Uterus (tissue), 4 donors: ENCODE results near the gene PSAP. TPM values are rescaled to one million over a fixed set of nuclear protein-coding genes. Genes with fewer than 3 reads are reported as not detected.
"Not testable (repeated sequence)": the region's sequence is repeated elsewhere in the genome, so short reads cannot be mapped to it uniquely, and the experiment has no call there.

Experiments
- DNase-seq, 2 donors: peaks; one replicate each; pipeline ENCODE4 v3.0.0-alpha.2; 2019 to 2020
- H3K27ac ChIP-seq, 2 donors: fragments of 200-600 bp; sonication (generic); 1 replicate in 1 of 2; 2 replicates in 1 of 2; pipeline ENCODE4 v1.5.1; 2016 to 2018
- H3K27me3 ChIP-seq, 2 donors: fragments of 200-600 bp; sonication (generic); one replicate each; pipeline ENCODE4 v1.5.1; 2018 to 2019; ENCODE audit warnings: control low read depth in 1 of 2
- H3K36me3 ChIP-seq, 2 donors: fragments of 200-600 bp; sonication (generic); one replicate each; pipeline ENCODE4 v1.5.1; 2019; ENCODE audit warnings: control low read depth in 1 of 2
- H3K4me1 ChIP-seq, 2 donors: fragments of 200-600 bp; sonication (generic); one replicate each; pipeline ENCODE4 v1.5.1; 2018 to 2019; ENCODE audit warnings: control low read depth in 1 of 2
- H3K4me3 ChIP-seq, 2 donors: fragments of 200-600 bp; sonication (generic); 1 replicate in 1 of 2; 2 replicates in 1 of 2; pipeline ENCODE4 v1.5.1; 2018 to 2019; ENCODE audit warnings: mild to moderate bottlenecking in 1 of 2
- H3K9me3 ChIP-seq, 2 donors: fragments of 200-600 bp; sonication (generic); one replicate each; pipeline ENCODE4 v1.5.1; 2019; ENCODE audit warnings: control low read depth in 1 of 2
- CTCF ChIP-seq, 4 experiments: fragments of 200-600 bp in 2 of 4; fragments of 450-650 bp in 2 of 4; sonication (generic) in 2 of 4; IDR thresholded peaks; one replicate each; pipeline ENCODE4 v1.5.1; 2016 to 2019; ENCODE audit warnings: antibody characterized with exemption in 4 of 4, mild to moderate bottlenecking in 2 of 4, moderate library complexity in 1 of 4
- POLR2A ChIP-seq, 2 donors: fragments of 450-650 bp; IDR thresholded peaks; one replicate each; pipeline ENCODE4 v1.6.1; 2016; ENCODE audit warnings: antibody characterized with exemption in 2 of 2, mild to moderate bottlenecking in 1 of 2, moderate library complexity in 1 of 2
- intact Hi-C: fragments of 100-400 bp; cut with DNase I; formaldehyde crosslinking; loops from one replicate; pipeline ENCODE4 v1.15.1; 2023; ENCODE audit warnings: low total_unique reads
- total RNA-seq, 4 donors: library from RNA; depleted of rRNA in 3 of 4; stranded (reverse); fragments of >200 nt in 3 of 4; gene quantifications; one replicate each; pipeline versions ENCODE4 v1.1.0 to v1.2.4, GENCODE V29; 2014 to 2023
- donor health status: DM: yes; HTN: yes; CAD: no.

Gene PSAP
- 100 to 1,000 TPM; 603 to 903 (median 759) TPM for total RNA-seq

GRCh38 chr10:71850743-71851464, at the start of gene PSAP:
PSAP (minus strand) TSS chr10:71851251; CDS start chr10:71851221, 30 bp downstream.
- peak; percentile 99 for DNase-seq
- intact Hi-C loops: no loop called here
- peak; percentile 97 to 99 for TF ChIP-seq POLR2A (IDR thresholded peaks at IDR 0.05)
- peak in 2 of 4 experiments; percentile 6 to 15 for TF ChIP-seq CTCF (IDR thresholded peaks at IDR 0.05)
- no peaks in the 10 kb centered on the region for H3K9me3 ChIP-seq
- peak within 1 kb of the TSS; percentile 65 to 88 for H3K4me3 ChIP-seq
- no peaks in the 10 kb centered on the region for H3K27me3 ChIP-seq
- H3K27ac ChIP-seq: peak within 1 kb of the TSS; percentile 92 to 100
- peaks cover 0 to 5% of the 10 kb centered on the region in 2 donors for H3K4me1 ChIP-seq
- no peaks in the 10 kb centered on the region for H3K36me3 ChIP-seq

GRCh38 chr10:71900441-71901180, 49.6 kb upstream of the PSAP start:
- Histone ChIP-seq H3K4me1 (no peaks in the 10 kb centered on the region), H3K36me3 (no peaks in the 10 kb centered on the region), H3K27me3 (no peaks in the 10 kb centered on the region), H3K27ac (no peak overlapping the region), H3K9me3 (no peaks in the 10 kb centered on the region), H3K4me3 (no peak overlapping the region)
- intact Hi-C loops: no loop called here
- no peak for TF ChIP-seq CTCF (IDR thresholded peaks at IDR 0.05)
- TF ChIP-seq POLR2A (IDR thresholded peaks at IDR 0.05): no peak
- no peak for DNase-seq

- no peak for DNase-seq
- H3K27me3 ChIP-seq: no peaks in the 10 kb centered on the region
- H3K4me1 ChIP-seq: no peaks in the 10 kb centered on the region
- H3K27ac ChIP-seq: no peak overlapping the region
- H3K36me3 ChIP-seq: no peaks in the 10 kb centered on the region
- H3K4me3 ChIP-seq: no peak overlapping the region
- no peak for TF ChIP-seq POLR2A (IDR thresholded peaks at IDR 0.05)
- TF ChIP-seq CTCF (IDR thresholded peaks at IDR 0.05): no peak
- intact Hi-C loops: loop anchor here (10.0 kb wide), 2 partner anchors 65 to 145 kb away; no protein-coding TSS in a partner anchor
- no peaks in the 10 kb centered on the region for H3K9me3 ChIP-seq
These were observed 48.8 kb upstream of the PSAP start for GRCh38 chr10:71899665-71900412.

GRCh38 chr10:71898346-71898745, 47.3 kb upstream of the PSAP start:
- H3K36me3 ChIP-seq, H3K27ac ChIP-seq, H3K4me1 ChIP-seq, H3K4me3 ChIP-seq, H3K27me3 ChIP-seq, DNase-seq, H3K9me3 ChIP-seq: not testable (repeated sequence)
- intact Hi-C loops: loop anchor here (10.0 kb wide), 2 partner anchors 64 to 146 kb away; no protein-coding TSS in a partner anchor

- Histone ChIP-seq H3K4me3 (no peak overlapping the region), H3K36me3 (no peaks in the 10 kb centered on the region), H3K4me1 (peaks cover 3 to 4% of the 10 kb centered on the region in 2 donors), H3K27me3 (no peaks in the 10 kb centered on the region), H3K9me3 (no peaks in the 10 kb centered on the region), H3K27ac (no peak overlapping the region)
- intact Hi-C loops: loop anchor here (10.0 kb wide), 2 partner anchors 59 to 151 kb away; no protein-coding TSS in a partner anchor
- TF ChIP-seq CTCF (IDR thresholded peaks at IDR 0.05): no peak
- no peak for TF ChIP-seq POLR2A (IDR thresholded peaks at IDR 0.05)
- DNase-seq: no peak
These were observed 42.9 kb upstream of the PSAP start for GRCh38 chr10:71893920-71894319.
